HEK293T (cell line): ENCODE results near the gene GTF3C5.

Experiments
- CTCF ChIA-PET: fragments of 350-600 bp; formaldehyde crosslinking; extraction: SDS; loops from one replicate; lab custom pipeline; 2021; ENCODE audit warnings: antibody characterized with exemption, inconsistent platforms; lab: Yijun Ruan, JAX
- POLR2A ChIA-PET: fragments of 350-600 bp; formaldehyde crosslinking; extraction: SDS; loops from one replicate; lab custom pipeline; 2020; ENCODE audit warnings: antibody characterized with exemption, inconsistent platforms; lab: Yijun Ruan, JAX
- DNase-seq: peaks from one replicate; pipeline ENCODE4 v3.0.0; 2012; ENCODE audit warnings: mixed read lengths; ENCODE audit errors: extremely low spot score
- ARNT ChIP-seq: fragments of 450-650 bp; IDR thresholded peaks from 2 replicates; pipeline ENCODE4 v1.6.1; 2017; ENCODE audit warnings: mild to moderate bottlenecking
- BHLHE40 ChIP-seq: fragments of 450-650 bp; IDR thresholded peaks from 2 replicates; pipeline ENCODE4 v1.6.1; 2016; ENCODE audit warnings: mild to moderate bottlenecking, moderate library complexity, borderline replicate concordance
- CTBP1 ChIP-seq: fragments of 450-650 bp; IDR thresholded peaks from 2 replicates; pipeline ENCODE4 v1.6.1; 2016; ENCODE audit warnings: borderline replicate concordance
- ELF4 ChIP-seq: fragments of 450-650 bp; IDR thresholded peaks from 2 replicates; pipeline ENCODE4 v1.6.1; 2017; ENCODE audit warnings: antibody characterized with exemption
- FOXA1 ChIP-seq: fragments of 450-650 bp; IDR thresholded peaks from 2 replicates; pipeline ENCODE4 v1.6.1; 2016; ENCODE audit warnings: mild to moderate bottlenecking
- FOXK2 ChIP-seq: fragments of 450-650 bp; IDR thresholded peaks from 2 replicates; pipeline ENCODE4 v1.6.1; 2016; ENCODE audit warnings: mild to moderate bottlenecking
- FOXM1 ChIP-seq: fragments of 450-650 bp; IDR thresholded peaks from 2 replicates; pipeline ENCODE4 v1.6.1; 2017; ENCODE audit warnings: mild to moderate bottlenecking, borderline replicate concordance
- HDGF ChIP-seq: fragments of 450-650 bp; IDR thresholded peaks from 2 replicates; pipeline ENCODE4 v1.6.1; 2017; ENCODE audit warnings: antibody characterized with exemption, borderline replicate concordance
- L3MBTL2 ChIP-seq: fragments of 450-650 bp; conservative IDR thresholded peaks from 2 replicates; pipeline ENCODE4 v1.6.1; 2016; ENCODE audit warnings: mild to moderate bottlenecking
- LEF1 ChIP-seq: fragments of 450-650 bp; IDR thresholded peaks from 2 replicates; pipeline ENCODE4 v1.6.1; 2017; ENCODE audit warnings: mild to moderate bottlenecking, borderline replicate concordance
- NFRKB ChIP-seq: fragments of 450-650 bp; IDR thresholded peaks from 2 replicates; pipeline ENCODE4 v1.6.1; 2016; ENCODE audit warnings: mild to moderate bottlenecking, moderate library complexity
- SP1 ChIP-seq: fragments of 450-650 bp; IDR thresholded peaks from 2 replicates; pipeline ENCODE4 v1.6.1; 2017
- SUZ12 ChIP-seq: fragments of 450-650 bp; IDR thresholded peaks from 2 replicates; pipeline ENCODE4 v1.6.1; 2016; ENCODE audit warnings: mild to moderate bottlenecking
- TARDBP ChIP-seq: fragments of 450-650 bp; IDR thresholded peaks from 2 replicates; pipeline ENCODE4 v1.6.1; 2016
- ZNF384 ChIP-seq: fragments of 450-650 bp; IDR thresholded peaks from 2 replicates; pipeline ENCODE4 v1.6.1; 2016
- TF ChIP-seq, protein P1 (sequence below): fragments of 450-650 bp; IDR thresholded peaks from 2 replicates; pipeline ENCODE4 v1.6.1; 2016

Gene GTF3C5

GRCh38 chr9:132985489-132985888, 45.3 kb upstream of the GTF3C5 start:
- CTCF ChIA-PET = no interaction called here
- no peak for TF ChIP-seq TARDBP
- TF ChIP-seq, protein P1, sequence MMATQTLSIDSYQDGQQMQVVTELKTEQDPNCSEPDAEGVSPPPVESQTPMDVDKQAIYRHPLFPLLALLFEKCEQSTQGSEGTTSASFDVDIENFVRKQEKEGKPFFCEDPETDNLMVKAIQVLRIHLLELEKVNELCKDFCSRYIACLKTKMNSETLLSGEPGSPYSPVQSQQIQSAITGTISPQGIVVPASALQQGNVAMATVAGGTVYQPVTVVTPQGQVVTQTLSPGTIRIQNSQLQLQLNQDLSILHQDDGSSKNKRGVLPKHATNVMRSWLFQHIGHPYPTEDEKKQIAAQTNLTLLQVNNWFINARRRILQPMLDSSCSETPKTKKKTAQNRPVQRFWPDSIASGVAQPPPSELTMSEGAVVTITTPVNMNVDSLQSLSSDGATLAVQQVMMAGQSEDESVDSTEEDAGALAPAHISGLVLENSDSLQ = no peak
- TF ChIP-seq FOXM1 = no peak
- TF ChIP-seq CTBP1 = no peak
- TF ChIP-seq SP1 = no peak
- no peak for TF ChIP-seq SUZ12
- no peak for TF ChIP-seq NFRKB
- no peak for TF ChIP-seq FOXA1
- no peak for TF ChIP-seq L3MBTL2
- no peak for TF ChIP-seq BHLHE40
- TF ChIP-seq HDGF = no peak
- TF ChIP-seq FOXK2 = no peak
- TF ChIP-seq ZNF384 = no peak
- no peak for TF ChIP-seq LEF1
- no peak for TF ChIP-seq ARNT
- TF ChIP-seq ELF4 = no peak
- no peak for DNase-seq
- POLR2A ChIA-PET = no interaction called here

- no peak for DNase-seq
- POLR2A ChIA-PET = no interaction called here
- CTCF ChIA-PET = no interaction called here
- no peak for TF ChIP-seq LEF1
- no peak for TF ChIP-seq L3MBTL2
- TF ChIP-seq FOXK2 = no peak
- TF ChIP-seq CTBP1 = no peak
- no peak for TF ChIP-seq HDGF
- no peak for TF ChIP-seq SUZ12
- TF ChIP-seq FOXA1 = no peak
- no peak for TF ChIP-seq ZNF384
- TF ChIP-seq NFRKB = no peak
- TF ChIP-seq ELF4 = no peak
- no peak for TF ChIP-seq SP1
- no peak for TF ChIP-seq BHLHE40
These were observed 44.7 kb upstream of the GTF3C5 start for GRCh38 chr9:132986114-132986513.

DNA sequence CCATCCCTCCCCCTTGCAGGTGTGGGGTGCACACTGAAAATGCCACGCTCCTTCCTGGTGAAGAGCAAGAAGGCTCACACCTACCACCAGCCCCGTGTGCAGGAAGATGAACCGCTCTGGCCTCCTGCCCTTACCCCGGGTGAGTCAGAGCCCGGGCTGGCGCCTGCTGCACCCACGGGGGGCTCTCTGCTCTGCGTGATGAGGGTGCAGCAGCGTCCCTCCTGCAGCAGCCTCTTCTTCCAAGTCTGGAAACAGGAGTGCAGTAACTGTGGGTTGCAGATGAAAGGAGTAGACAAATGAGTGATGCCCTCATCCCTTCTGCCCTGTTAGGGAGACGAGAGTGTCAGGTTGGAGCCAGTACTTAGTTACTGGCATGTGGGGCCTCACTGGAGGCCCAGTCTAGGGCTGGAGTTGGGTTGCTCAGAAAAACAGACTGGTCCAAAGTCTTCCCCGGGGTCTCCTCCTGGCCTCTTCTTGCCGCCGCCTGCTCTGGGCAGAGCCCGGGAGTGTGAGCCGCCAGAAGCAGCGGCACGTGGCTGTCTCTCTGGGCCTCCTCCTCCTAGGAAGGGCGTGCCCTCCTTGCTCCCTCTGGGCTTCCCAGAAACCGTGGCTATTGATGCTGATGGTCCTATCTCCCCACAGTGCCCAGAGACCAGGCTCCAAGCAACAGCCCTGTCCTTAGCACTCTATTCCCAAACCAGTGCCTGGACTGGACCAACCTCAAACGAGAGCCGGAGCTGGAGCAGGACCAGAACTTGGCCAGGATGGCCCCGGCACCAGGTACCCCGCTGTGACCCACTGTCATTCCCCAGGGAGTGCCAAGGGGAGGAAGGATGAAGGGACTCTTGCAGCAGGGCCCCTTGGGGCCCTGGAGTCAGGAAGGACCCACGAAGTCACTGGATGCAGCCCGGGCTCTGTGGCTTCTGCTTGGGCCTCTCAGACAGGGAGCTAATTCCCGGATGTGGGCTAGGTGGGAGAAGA, 43.9 kb upstream of the GTF3C5 start:
- POLR2A ChIA-PET = no interaction called here
- no peak for DNase-seq
- TF ChIP-seq ZNF384 = no peak
- no peak for TF ChIP-seq NFRKB
- no peak for TF ChIP-seq SUZ12
- TF ChIP-seq FOXA1 = no peak
- no peak for TF ChIP-seq L3MBTL2
- TF ChIP-seq, protein P1 = no peak
- TF ChIP-seq CTBP1 = no peak
- no peak for TF ChIP-seq BHLHE40
- TF ChIP-seq FOXK2 = no peak
- no peak for TF ChIP-seq LEF1
- TF ChIP-seq SP1 = no peak
- no peak for TF ChIP-seq ARNT
- no peak for TF ChIP-seq ELF4
- TF ChIP-seq TARDBP = no peak
- TF ChIP-seq HDGF = no peak
- TF ChIP-seq FOXM1 = no peak
- CTCF ChIA-PET = no interaction called here

DNA sequence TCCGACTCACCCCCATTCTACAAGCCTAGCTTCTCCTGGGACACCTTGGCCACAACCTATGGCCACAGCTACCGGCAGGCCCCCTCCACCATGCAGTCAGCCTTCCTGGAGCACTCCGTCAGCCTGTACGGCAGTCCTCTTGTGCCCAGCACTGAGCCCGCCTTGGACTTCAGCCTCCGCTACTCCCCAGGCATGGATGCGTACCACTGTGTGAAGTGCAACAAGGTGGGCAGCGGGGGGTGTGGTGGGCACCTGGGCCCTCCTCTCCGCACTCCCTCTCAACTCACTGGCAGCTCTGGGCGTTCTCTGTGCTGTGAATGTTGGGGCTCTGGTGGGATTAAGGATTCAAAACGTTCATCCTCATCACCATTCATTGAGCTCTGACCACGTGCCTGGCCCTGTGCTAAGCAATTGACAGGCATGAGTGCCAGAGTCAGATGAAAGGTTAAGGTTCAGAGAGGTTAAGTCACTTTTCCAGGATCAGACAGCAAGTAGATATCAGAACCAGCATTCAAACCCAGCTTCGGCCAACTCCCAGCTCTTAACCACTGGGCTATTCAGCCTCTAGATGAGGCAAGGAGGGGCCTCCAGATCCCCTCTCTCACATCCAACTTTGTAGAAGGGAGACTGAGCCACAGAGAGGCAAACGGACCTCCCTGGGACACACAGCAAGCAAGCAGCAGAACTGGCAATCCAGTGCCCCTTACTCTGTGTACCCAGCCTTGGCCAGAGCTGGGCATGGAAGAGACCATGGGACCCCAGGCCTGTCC, 42.4 kb upstream of the GTF3C5 start:
- TF ChIP-seq L3MBTL2 (no peak), NFRKB (no peak), SUZ12 (no peak), ARNT (no peak), FOXM1 (no peak), LEF1 (no peak), SP1 (no peak), ZNF384 (no peak), TARDBP (no peak), FOXK2 (no peak), CTBP1 (no peak), HDGF (no peak), FOXA1 (no peak), BHLHE40 (no peak), ELF4 (no peak)
- TF ChIP-seq, protein P1 = no peak
- CTCF ChIA-PET = interaction anchor here (0.7 kb wide), 1 partner anchor 126 kb away, joined by 3 read pairs; no protein-coding TSS in a partner anchor
- POLR2A ChIA-PET = no interaction called here
- no peak for DNase-seq

GRCh38 chr9:132989014-132989310, 41.8 kb upstream of the GTF3C5 start:
- DNase-seq = no peak
- POLR2A ChIA-PET = no interaction called here
- CTCF ChIA-PET = no interaction called here
- no peak for TF ChIP-seq TARDBP
- no peak for TF ChIP-seq FOXK2
- TF ChIP-seq ELF4 = no peak
- no peak for TF ChIP-seq BHLHE40
- no peak for TF ChIP-seq FOXA1
- no peak for TF ChIP-seq LEF1
- no peak for TF ChIP-seq FOXM1
- no peak for TF ChIP-seq SP1
- TF ChIP-seq, protein P1 = no peak
- TF ChIP-seq ARNT = no peak
- TF ChIP-seq CTBP1 = no peak
- no peak for TF ChIP-seq NFRKB
- TF ChIP-seq SUZ12 = no peak
- TF ChIP-seq ZNF384 = no peak
- TF ChIP-seq HDGF = no peak
- TF ChIP-seq L3MBTL2 = no peak
